PC-9 (cell line): ENCODE results near the gene FUZ. TPM values are rescaled to one million over a fixed set of nuclear protein-coding genes. Genes with fewer than 3 reads are reported as not detected.

Source experiments
- BruUV-seq: library from RNA; stranded (reverse); fragments of 400-500 nt; replicated peaks from 2 replicates; lab custom pipeline; 2021; lab: Mats Ljungman, UMichigan
- CTCF ChIA-PET: fragments of 300-600 bp; sonication (Branson Sonifier 250); formaldehyde crosslinking; loops from one replicate; lab custom pipeline; 2022; ENCODE audit warnings: antibody characterized with exemption; lab: Charles Lee
- POLR2A ChIA-PET: fragments of 300-600 bp; sonication (Branson Sonifier 250); formaldehyde crosslinking; loops from one replicate; lab custom pipeline; 2022; ENCODE audit warnings: antibody characterized with exemption; ENCODE audit not compliant: unreplicated experiment; lab: Charles Lee
- DNase-seq, 2 experiments: peaks; one replicate each; pipeline versions ENCODE4 v3.0.0 to v3.0.0-alpha.2; 2015 to 2022; ENCODE audit warnings: mixed read lengths in 1 of 2
- H2AFZ ChIP-seq: fragments of 200-600 bp; sonication (generic); 2 replicates; pipeline ENCODE4 v1.8.1; 2017; ENCODE audit warnings: antibody characterized with exemption
- H3F3A ChIP-seq: fragments of 200-600 bp; sonication (generic); 2 replicates; pipeline ENCODE4 v1.8.1; 2017; ENCODE audit warnings: antibody characterized with exemption, mild to moderate bottlenecking, low read depth; ENCODE audit not compliant: insufficient read depth
- H3K27ac ChIP-seq: fragments of 200-600 bp; sonication (generic); 2 replicates; pipeline ENCODE4 v1.6.1; 2016; ENCODE audit warnings: mixed run types
- H3K27me3 ChIP-seq: fragments of 200-600 bp; sonication (generic); 2 replicates; pipeline ENCODE4 v1.6.1; 2016; ENCODE audit warnings: low read depth, mixed run types; ENCODE audit not compliant: insufficient read depth
- H3K36me3 ChIP-seq: fragments of 200-600 bp; sonication (generic); 2 replicates; pipeline ENCODE4 v1.6.1; 2016; ENCODE audit warnings: low read depth, mixed run types
- H3K4me1 ChIP-seq: fragments of 200-600 bp; sonication (generic); replicated peaks from 2 replicates; pipeline ENCODE4 v1.6.1; 2016; ENCODE audit warnings: mixed run types; ENCODE audit not compliant: insufficient read depth
- H3K4me2 ChIP-seq: fragments of 200-600 bp; sonication (generic); 2 replicates; pipeline ENCODE4 v1.6.1; 2017; ENCODE audit warnings: mixed run types
- H3K4me3 ChIP-seq: fragments of 200-600 bp; sonication (generic); 2 replicates; pipeline ENCODE4 v1.6.1; 2016; ENCODE audit warnings: mixed run types
- H3K79me2 ChIP-seq: fragments of 200-600 bp; sonication (generic); 2 replicates; pipeline ENCODE4 v1.6.1; 2017; ENCODE audit warnings: low read depth, mixed run types
- H3K9me2 ChIP-seq: fragments of 200-600 bp; sonication (generic); 2 replicates; pipeline ENCODE4 v1.8.1; 2017; ENCODE audit warnings: mild to moderate bottlenecking; ENCODE audit not compliant: insufficient read depth
- H3K9me3 ChIP-seq: fragments of 200-600 bp; sonication (generic); 2 replicates; pipeline ENCODE4 v1.8.1; 2016; ENCODE audit warnings: low read depth; ENCODE audit not compliant: insufficient read depth
- H4K20me1 ChIP-seq: fragments of 200-600 bp; sonication (generic); 2 replicates; pipeline ENCODE4 v1.8.1; 2017; ENCODE audit not compliant: insufficient read depth
- EZH2 ChIP-seq: fragments of 200-600 bp; sonication (generic); IDR thresholded peaks from 2 replicates; pipeline ENCODE4 v1.8.0; 2017; ENCODE audit warnings: antibody characterized with exemption, low read depth
- intact Hi-C: fragments of 100-400 bp; cut with micrococcal nuclease; formaldehyde crosslinking; loops from one replicate; pipeline ENCODE4 v1.10.0; 2022; ENCODE audit not compliant: unreplicated experiment
- microRNA-seq: library from miRNA; unstranded; fragments of <30 nt; microRNA quantifications from one replicate; pipeline ENCODE4 v1.2.0, GENCODE V29; 2021; ENCODE audit warnings: borderline number of aligned reads, borderline replicate concordance
- total RNA-seq: library from RNA; stranded (reverse); gene quantifications from 2 replicates; pipeline ENCODE4 v1.2.3, GENCODE V29; 2021
- TF ChIP-seq, protein P1 (sequence below): fragments of 200-600 bp; sonication (generic); conservative IDR thresholded peaks from 2 replicates; pipeline ENCODE4 v1.6.1; 2017; ENCODE audit warnings: mixed run types, antibody characterized with exemption, mild to moderate bottlenecking, moderate library complexity

FUZ gene
- total RNA-seq, 1 experiment from 2014 or later = 50.0 TPM

DNA sequence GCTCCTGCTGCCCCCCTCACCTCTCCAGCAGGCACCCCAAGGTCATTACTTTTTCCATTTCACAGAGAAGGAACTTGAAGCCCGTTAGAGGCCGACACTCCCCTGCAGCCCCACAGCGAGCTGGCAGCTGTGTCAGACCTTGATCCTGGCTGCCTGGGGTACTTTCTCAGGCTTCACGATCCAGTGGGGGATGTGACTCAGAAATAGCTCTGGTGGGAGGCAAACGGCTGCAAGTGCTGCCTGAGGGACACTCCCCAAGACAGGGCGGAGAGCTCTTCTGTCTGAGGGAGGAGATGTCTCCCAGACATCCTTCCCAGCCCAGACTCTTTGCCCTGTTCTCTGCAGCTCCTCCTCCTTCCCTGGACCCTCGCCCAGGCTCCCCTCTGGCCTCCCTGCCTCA, 54.8 kb downstream of the FUZ start:
- Histone ChIP-seq H3F3A (peaks cover 7% of the 10 kb centered on the region; the same call in 1 of the 2 replicates), H4K20me1 (no peaks in the 10 kb centered on the region), H3K4me1 (0 out of 2 replicates have a peak, but pooled peaks cover 4% of the 10 kb centered on the region), H2AFZ (no peak overlapping the region), H3K27me3 (no peaks in the 10 kb centered on the region), H3K79me2 (no peaks in the 10 kb centered on the region), H3K4me3 (no peak overlapping the region), H3K36me3 (no peaks in the 10 kb centered on the region), H3K9me3 (peaks cover 7% of the 10 kb centered on the region), H3K4me2 (no peak overlapping the region), H3K9me2 (no peaks in the 10 kb centered on the region), H3K27ac (no peak overlapping the region)
- TF ChIP-seq EZH2 = no peak
- TF ChIP-seq, protein P1, sequence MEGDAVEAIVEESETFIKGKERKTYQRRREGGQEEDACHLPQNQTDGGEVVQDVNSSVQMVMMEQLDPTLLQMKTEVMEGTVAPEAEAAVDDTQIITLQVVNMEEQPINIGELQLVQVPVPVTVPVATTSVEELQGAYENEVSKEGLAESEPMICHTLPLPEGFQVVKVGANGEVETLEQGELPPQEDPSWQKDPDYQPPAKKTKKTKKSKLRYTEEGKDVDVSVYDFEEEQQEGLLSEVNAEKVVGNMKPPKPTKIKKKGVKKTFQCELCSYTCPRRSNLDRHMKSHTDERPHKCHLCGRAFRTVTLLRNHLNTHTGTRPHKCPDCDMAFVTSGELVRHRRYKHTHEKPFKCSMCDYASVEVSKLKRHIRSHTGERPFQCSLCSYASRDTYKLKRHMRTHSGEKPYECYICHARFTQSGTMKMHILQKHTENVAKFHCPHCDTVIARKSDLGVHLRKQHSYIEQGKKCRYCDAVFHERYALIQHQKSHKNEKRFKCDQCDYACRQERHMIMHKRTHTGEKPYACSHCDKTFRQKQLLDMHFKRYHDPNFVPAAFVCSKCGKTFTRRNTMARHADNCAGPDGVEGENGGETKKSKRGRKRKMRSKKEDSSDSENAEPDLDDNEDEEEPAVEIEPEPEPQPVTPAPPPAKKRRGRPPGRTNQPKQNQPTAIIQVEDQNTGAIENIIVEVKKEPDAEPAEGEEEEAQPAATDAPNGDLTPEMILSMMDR = no peak
- intact Hi-C loops = no loop called here
- ChIA-PET POLR2A (no interaction called here), CTCF (interaction anchor here (0.5 to 0.6 kb wide), 2 partner anchors 40 to 1109 kb away, joined by 3 read pairs; no protein-coding TSS in a partner anchor)
- no TSS peak for BruUV-seq
- DNase-seq = no peak

Small RNAs within 50 kb of the gene (microRNA-seq; reads per million reads assigned to microRNA genes)
- gene MIR4749 (2.0 reads per million), gene MIR6799 (4.7 reads per million), gene MIR6800 (not detected)

Other genes with a start within 250 kb of the FUZ start
- 63.6 and 71.3 TPM in 2 replicates for gene NOSIP, start 232.7 kb downstream of the FUZ start, total RNA-seq
- 16.2 TPM in 2 replicates for gene PRRG2, start 232.0 kb downstream of the FUZ start, total RNA-seq
- 40.4 and 41.3 TPM in 2 replicates for gene PRR12, start 222.1 kb downstream of the FUZ start, total RNA-seq
- 36.6 and 40.6 TPM in 2 replicates for gene RRAS, start 173.1 kb downstream of the FUZ start, total RNA-seq
- 86.9 and 91.3 TPM in 2 replicates for gene SCAF1, start 171.1 kb downstream of the FUZ start, total RNA-seq
- gene IRF3, start 147.4 kb downstream of the FUZ start, total RNA-seq = 181 and 220 TPM in 2 replicates
- 80.3 and 84.8 TPM in 2 replicates for gene BCL2L12, start 147.4 kb downstream of the FUZ start, total RNA-seq
- gene PRMT1, start 136.0 kb downstream of the FUZ start, total RNA-seq = 228 and 261 TPM in 2 replicates
- gene ADM5, start 123.7 kb downstream of the FUZ start, total RNA-seq = 9.5 and 14.2 TPM in 2 replicates
- 1.7 and 2.1 TPM in 2 replicates for gene CPT1C, start 122.2 kb downstream of the FUZ start, total RNA-seq
- not detected in 2 replicates for gene TSKS, start 50.0 kb downstream of the FUZ start, total RNA-seq
- 91.8 and 95.1 TPM in 2 replicates for gene AP2A1, start 46.3 kb downstream of the FUZ start, total RNA-seq
- 92.2 and 99.6 TPM in 2 replicates for gene MED25, start 5.0 kb upstream of the FUZ start, total RNA-seq
- 151 and 155 TPM in 2 replicates for gene PTOV1, start 37.9 kb upstream of the FUZ start, total RNA-seq
- gene PNKP, start 54.3 kb upstream of the FUZ start, total RNA-seq = 82.7 and 85.6 TPM in 2 replicates
- gene AKT1S1, start 64.1 kb upstream of the FUZ start, total RNA-seq = 109 and 143 TPM in 2 replicates
- gene TBC1D17, start 64.4 kb upstream of the FUZ start, total RNA-seq = 52.1 and 62.3 TPM in 2 replicates
- gene IL4I1, start 83.6 kb upstream of the FUZ start, total RNA-seq = 0.85 TPM in 1 of 2 replicates, not detected in the other
- gene ATF5, start 115.9 kb upstream of the FUZ start, total RNA-seq = 15.3 and 19.2 TPM in 2 replicates
- gene NUP62, start 116.2 kb upstream of the FUZ start, total RNA-seq = 66.8 and 101 TPM in 2 replicates
- gene SIGLEC11, start 147.9 kb upstream of the FUZ start, total RNA-seq = not detected in 2 replicates
- gene VRK3, start 212.1 kb upstream of the FUZ start, total RNA-seq = 53.3 and 62.5 TPM in 2 replicates
- gene ZNF473, start 212.7 kb upstream of the FUZ start, total RNA-seq = 13.9 and 14.0 TPM in 2 replicates